ENCODE measurements around the gene PRUNE2. TPM values are rescaled to one million over a fixed set of nuclear protein-coding genes. Genes with fewer than 3 reads are reported as not detected.

PRUNE2 gene
- total and polyA plus RNA-seq, 2 of the 8 experiments (the other 6 are each of a cell fraction or from before 2014, with no cell fraction given) = 5.5 to 13.3 TPM

- POLR2A ChIA-PET (ENCODE audit: partially characterized antibody) = no interaction called here
- CTCF ChIA-PET (ENCODE audit: partially characterized antibody) = no interaction called here
- no peak for TF ChIP-seq TAF1 (IDR thresholded peaks at IDR 0.05; ENCODE audit: low read depth, low read length)
- no peak for TF ChIP-seq ATF2 (IDR thresholded peaks at IDR 0.05; ENCODE audit: low read length)
- no peak for TF ChIP-seq CREB1 (IDR thresholded peaks at IDR 0.05)
- no peak for TF ChIP-seq SP1 (IDR thresholded peaks at IDR 0.05; ENCODE audit: low read depth, low read length)
- TF ChIP-seq TCF12 (IDR thresholded peaks at IDR 0.05; ENCODE audit: low read depth, low read length) = no peak
- no peak for TF ChIP-seq RAD21 (IDR thresholded peaks at IDR 0.05 in 1 of 2, conservative IDR thresholded peaks at IDR 0.05 in 1 of 2; ENCODE audit: low read depth in 2 of 2, low read length in 2 of 2)
- no peak for TF ChIP-seq FOSL1 (IDR thresholded peaks at IDR 0.05; ENCODE audit: insufficient read depth, low read depth, low read length)
- TF ChIP-seq USF2 (IDR thresholded peaks at IDR 0.05; ENCODE audit: low read length) = no peak
- TF ChIP-seq CBX5 (IDR thresholded peaks at IDR 0.05; ENCODE audit: low read depth, low read length) = no peak
- no peak for TF ChIP-seq SIX5 (IDR thresholded peaks at IDR 0.05; ENCODE audit: low read depth, low read length)
- no peak for TF ChIP-seq SUZ12 (IDR thresholded peaks at IDR 0.05; ENCODE audit: low read length)
- no peak for TF ChIP-seq YY1 (IDR thresholded peaks at IDR 0.05; ENCODE audit: low read depth, low read length)
- TF ChIP-seq KDM1A (IDR thresholded peaks at IDR 0.05; ENCODE audit: borderline replicate concordance, low read length) = no peak
These were observed 154.9 kb downstream of the PRUNE2 start for GRCh38 chr9:76751001-76751400.

More at GRCh38 chr9:76751001-76751400, 154.9 kb downstream of the PRUNE2 start:
- Histone ChIP-seq H3K9ac (replicated peaks in 1 of 4; ENCODE audit: extremely low read depth in 1 of 4, low read depth in 3 of 4, low read length in 3 of 4) (no peak overlapping the region), H3K4me2 (ENCODE audit: insufficient read depth in 1 of 2, low read depth in 2 of 2, low read length in 2 of 2) (no peak overlapping the region), H2BK5ac (ENCODE audit: low read depth, low read length) (no peak overlapping the region), H3K9me3 (ENCODE audit: insufficient read depth in 2 of 2, low read depth in 1 of 2, low read length in 1 of 2) (no peaks in the 10 kb centered on the region), H2BK12ac (ENCODE audit: low read depth, low read length) (no peak overlapping the region), H2BK20ac (ENCODE audit: low read length) (no peak overlapping the region), H3K18ac (ENCODE audit: extremely low read depth, low read length) (no peak overlapping the region), H2BK15ac (ENCODE audit: low read length) (no peak overlapping the region), H2AFZ (ENCODE audit: low read length) (no peak overlapping the region), H3K27ac (ENCODE audit: low read depth, low read length) (no peak overlapping the region), H4K8ac (ENCODE audit: extremely low read depth, insufficient read depth, low read length) (no peak overlapping the region), H4K5ac (ENCODE audit: insufficient read length, low read depth, low read length) (no peak overlapping the region), H2AK5ac (ENCODE audit: low read depth, low read length) (no peak overlapping the region), H3K79me1 (ENCODE audit: low read depth, low read length) (no peaks in the 10 kb centered on the region), H3K23me2 (ENCODE audit: low read depth, low read length) (no peaks in the 10 kb centered on the region), H3K56ac (replicated peaks; ENCODE audit: insufficient read length, low read depth, low read length) (no peak overlapping the region), H3K4me3 (ENCODE audit: extremely low read depth in 1 of 4, insufficient read depth in 2 of 4, low read depth in 3 of 4, low read length in 4 of 4) (no peak overlapping the region), H4K91ac (replicated peaks; ENCODE audit: insufficient read length, low read length) (no peak overlapping the region), H3K4ac (replicated peaks; ENCODE audit: insufficient read length, low read depth, low read length) (no peak overlapping the region), H4K20me1 (replicated peaks in 1 of 2; ENCODE audit: control insufficient read depth in 1 of 2, insufficient read depth in 2 of 2, low read length in 2 of 2) (no peaks in the 10 kb centered on the region), H3K79me2 (ENCODE audit: control insufficient read depth in 1 of 2, insufficient read depth in 2 of 2, low read length in 2 of 2) (no peaks in the 10 kb centered on the region), H3K23ac (ENCODE audit: insufficient read length) (no peak overlapping the region), H2BK120ac (replicated peaks; ENCODE audit: low read depth, low read length) (no peak overlapping the region), H3K36me3 (ENCODE audit: control insufficient read depth in 2 of 4, insufficient read depth in 4 of 4, low read length in 3 of 4) (no peaks in the 10 kb centered on the region), H3K4me1 (replicated peaks in 1 of 4; ENCODE audit: control insufficient read depth in 3 of 4, insufficient read depth in 4 of 4, low read length in 3 of 4) (peaks cover 0 to 5% (median 1%) of the 10 kb centered on the region in 4 experiments; a peak in 3 of 7 replicates), H3K27me3 (replicated peaks in 1 of 4; ENCODE audit: control insufficient read depth in 3 of 4, extremely low read depth in 1 of 4, insufficient read depth in 3 of 4, low read length in 3 of 4) (no peaks in the 10 kb centered on the region), H3K14ac (ENCODE audit: insufficient read length) (no peak overlapping the region)
- DNase-seq (ENCODE audit: low read depth in 1 of 2, low spot score in 2 of 2) (no peak), FAIRE-seq (no peak)
- 99% methylated on average over 3 of the region's 3 CpGs; no CpG with 5 or more reads in 1 of the 2 experiments for WGBS, 2 experiments (ENCODE audit: extremely low coverage in 1 of 2, insufficient coverage in 1 of 2, insufficient read length in 1 of 2, insufficient replicate concordance in 2 of 2, low coverage in 1 of 2, low lambda C conversion rate in 2 of 2, missing lambda C conversion rate in 1 of 2)

Data from H1 (cell line).